ENCODE measurements around the gene CELSR2.

GRCh38 chr1:109274533-109275476 is 25.5 kb downstream of the CELSR2 start:
- no peak for TF ChIP-seq CTCF (IDR thresholded peaks at IDR 0.05)
- no peak for TF ChIP-seq POLR2A (IDR thresholded peaks at IDR 0.05)

Measured in breast epithelium (tissue), 3 donors.